ENCODE results near the gene LEF1.

LEF1 gene

DNA sequence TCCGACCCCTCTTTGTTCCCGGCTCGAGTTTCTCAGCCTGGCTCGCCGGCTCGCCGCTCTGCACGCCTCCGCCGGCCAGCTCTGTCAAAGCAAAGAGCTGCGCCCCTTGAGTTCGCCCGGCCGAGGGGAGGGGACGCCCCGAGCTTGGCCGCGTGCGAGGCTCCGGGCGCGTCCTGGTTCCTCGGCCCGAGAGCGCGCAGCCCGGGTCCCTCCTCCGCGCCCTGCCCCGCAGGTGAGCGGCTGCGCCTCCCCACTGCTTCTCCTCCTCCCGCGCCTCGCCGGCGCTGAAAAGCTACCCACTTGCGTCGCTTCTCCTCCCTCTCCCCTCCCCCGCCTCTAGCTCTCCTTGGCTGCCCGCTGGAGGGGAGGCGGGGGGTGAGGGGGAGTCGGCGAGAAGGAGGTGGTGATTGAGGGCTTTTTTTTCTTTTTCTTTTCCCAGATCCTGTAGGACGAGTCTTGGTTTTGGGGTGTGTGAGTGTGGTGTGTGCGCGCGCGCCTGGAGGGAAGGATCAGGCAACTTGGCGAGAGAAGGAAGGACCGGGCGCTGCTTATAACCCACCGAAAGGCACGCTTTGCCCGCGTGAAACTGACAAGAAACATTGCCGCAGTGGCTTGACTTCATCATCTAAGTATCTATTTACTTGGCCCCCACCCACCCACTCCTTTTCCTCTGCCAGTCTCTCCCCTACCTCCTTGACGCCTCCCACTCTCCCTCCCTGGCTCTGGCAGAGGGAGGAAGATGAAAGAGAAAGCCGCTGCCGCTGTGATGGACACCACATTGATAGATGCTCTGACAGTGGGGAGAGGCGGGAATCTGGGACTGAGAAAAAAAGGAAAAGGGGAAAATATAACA is at the start of gene LEF1:
LEF1 (minus strand) TSS at position 262 of the 853 bp plus-strand sequence. CDS start 1,165 bp downstream, outside the sequence.
- DNase-seq (ENCODE audit: low read depth, low spot score), result no peak

DNA sequence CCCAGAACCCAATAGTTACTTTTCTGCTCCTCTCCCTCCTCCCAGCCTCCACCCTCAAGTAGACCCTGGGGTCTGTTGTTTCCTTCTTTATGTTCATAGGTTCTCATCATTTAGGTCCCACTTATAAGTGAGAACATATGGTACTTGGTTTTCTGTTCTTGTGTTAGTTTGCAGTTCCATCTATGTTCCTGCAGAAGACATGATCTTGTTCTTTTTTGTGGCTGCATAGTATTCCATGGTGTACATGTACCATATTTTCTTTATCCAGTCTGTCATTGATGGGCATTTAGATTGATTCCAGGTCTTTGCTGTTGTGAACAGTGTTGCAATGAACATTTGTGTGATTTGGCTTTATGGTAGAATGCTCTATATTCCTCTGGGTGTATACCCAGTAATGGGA is 47.8 kb upstream of the LEF1 start:
- DNase-seq (ENCODE audit: low read depth, low spot score), result no peak

DNA sequence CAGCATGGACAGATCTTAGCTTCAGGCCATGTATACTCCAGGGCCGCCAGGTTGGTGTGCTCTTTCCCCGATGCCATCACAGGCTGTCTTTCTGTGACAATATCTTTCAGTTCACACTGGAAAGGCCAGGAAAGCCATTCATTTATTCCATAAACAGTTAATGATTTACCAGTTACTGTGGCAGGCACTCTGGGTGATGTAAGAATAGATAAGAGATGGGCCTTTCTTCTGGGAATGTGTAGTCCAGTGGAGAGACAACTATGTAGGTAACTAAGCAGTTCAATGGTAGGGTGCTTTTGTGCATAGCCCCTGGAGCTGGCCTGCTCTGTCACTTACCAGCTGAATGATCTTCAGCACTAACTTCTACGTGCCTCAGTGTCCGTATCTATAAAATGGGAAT is 46.3 kb upstream of the LEF1 start:
- no peak for DNase-seq (ENCODE audit: low read depth, low spot score)

- DNase-seq (ENCODE audit: low read depth, low spot score), result no peak
These were observed 45.0 kb upstream of the LEF1 start for GRCh38 chr4:108213723-108214122.

DNA sequence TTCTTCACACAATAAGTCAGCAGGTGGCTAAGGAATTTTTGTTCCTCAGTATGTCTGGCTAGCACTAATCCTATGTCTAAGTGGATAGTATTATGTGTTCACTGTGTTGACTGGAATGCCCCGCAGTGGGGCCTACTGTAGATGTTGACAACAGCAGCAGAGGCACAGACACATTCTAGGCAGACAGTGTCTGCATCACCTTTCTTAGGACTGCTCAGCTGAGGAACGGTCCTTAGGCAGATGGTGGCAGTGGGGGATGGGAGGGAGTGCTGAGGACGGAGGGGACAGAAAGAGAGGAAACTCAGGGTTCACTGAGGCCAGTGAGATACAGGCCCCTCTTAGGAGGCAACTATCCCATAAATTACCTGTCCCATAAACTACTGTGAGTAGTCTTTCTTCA is 44.6 kb upstream of the LEF1 start:
- no peak for DNase-seq (ENCODE audit: low read depth, low spot score)

DNA sequence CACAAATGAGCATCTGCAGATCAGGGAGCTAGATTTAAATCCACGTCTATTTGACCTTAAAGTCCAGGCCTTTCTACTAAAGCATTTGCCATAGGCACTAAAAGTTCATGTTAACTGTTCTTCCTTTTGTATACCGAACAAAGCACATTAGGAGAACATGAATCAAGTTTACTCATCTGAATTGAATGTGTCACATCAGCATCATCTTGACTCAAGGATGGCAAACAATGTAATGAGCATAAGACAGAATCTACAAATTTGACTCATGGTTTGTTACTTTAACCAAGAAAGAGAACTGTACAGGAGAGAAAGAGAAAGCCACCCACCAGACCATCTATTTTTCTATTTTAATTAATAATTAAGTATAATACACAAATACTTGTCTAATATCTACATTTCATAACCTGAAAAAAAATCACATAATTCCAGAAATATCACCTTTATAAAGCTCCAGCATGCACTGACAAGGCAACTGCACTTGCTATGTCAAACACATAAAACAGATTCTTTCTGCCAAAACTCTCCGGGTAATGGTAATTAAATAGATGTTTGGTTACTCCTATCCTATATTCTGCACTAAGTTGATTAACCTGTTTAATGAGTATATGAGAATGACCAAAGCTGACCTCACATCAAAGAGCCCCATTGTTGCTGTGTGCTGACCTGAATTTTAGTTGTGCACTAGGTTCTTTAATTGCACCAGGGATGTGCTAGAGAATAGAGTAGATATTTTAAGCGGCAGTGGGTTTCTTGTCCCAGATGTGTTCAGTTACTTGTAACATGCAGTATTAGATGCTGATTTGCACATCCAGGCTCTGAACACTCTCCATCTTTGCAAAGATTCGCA is 42.5 kb upstream of the LEF1 start:
- no peak for DNase-seq (ENCODE audit: low read depth, low spot score)

- DNase-seq (ENCODE audit: low read depth, low spot score), result no peak
These were observed 40.8 kb upstream of the LEF1 start for GRCh38 chr4:108209489-108209888.

GRCh38 chr4:108205859-108206258 is 37.1 kb upstream of the LEF1 start:
- no peak for DNase-seq (ENCODE audit: low read depth, low spot score)

DNA sequence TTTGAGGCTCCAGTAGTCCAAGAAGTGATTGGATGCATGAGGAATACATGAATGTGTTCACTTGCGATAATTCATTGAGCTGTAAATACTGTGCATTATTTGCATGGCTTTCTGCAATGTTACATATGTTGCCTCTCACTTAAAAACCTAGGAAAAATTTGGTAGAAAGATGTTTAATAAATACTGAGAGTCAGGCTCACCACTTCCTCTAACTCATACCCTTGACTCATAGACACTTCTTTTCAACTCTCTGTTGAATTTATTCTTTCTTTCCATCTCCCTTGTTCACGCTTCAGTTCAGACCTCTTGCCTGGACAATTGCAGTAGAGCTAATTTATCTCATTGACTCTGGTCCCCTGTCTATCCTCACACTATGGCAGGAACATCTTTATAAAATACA is 35.8 kb upstream of the LEF1 start:
- no peak for DNase-seq (ENCODE audit: low read depth, low spot score)

DNA sequence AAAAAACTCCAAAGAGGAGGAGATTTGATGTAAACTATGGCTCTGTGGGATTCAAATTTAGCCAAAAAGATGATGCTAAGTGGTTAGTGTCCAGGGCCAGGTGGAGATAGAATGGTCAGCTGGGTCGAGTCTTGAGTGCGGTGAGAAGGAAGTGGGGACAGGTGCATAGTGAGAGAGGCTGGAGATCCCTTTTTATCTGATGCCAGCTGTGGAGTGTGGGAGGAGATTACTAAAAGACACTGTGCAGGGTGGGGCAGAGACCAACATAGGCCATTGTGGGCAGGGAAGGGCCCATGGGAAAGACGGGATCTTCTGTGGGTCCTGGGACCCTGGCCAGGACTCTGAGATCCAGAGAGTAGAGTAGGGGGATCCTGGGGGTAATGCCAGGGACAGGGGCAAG is 34.6 kb upstream of the LEF1 start:
- no peak for DNase-seq (ENCODE audit: low read depth, low spot score)

DNA sequence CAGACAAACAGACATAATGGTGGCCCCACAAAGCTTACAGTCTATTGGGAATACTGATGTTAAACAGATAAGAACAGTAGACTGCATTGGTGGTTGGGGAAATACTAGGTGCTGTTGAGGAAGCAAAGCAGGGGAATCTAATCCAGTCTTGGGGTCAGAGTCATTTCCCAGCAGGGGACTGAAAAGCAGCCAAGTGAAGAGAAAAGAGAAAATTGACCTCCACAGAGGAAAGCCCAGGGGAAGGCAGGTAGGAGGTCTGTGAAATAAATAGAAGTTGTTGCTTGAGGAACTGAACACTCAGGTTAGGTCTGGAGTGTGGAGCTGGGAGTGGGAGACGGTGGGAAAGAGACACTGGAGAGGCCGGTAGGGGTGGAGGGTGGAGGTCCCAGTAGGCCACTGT is 33.0 kb upstream of the LEF1 start:
- DNase-seq (ENCODE audit: low read depth, low spot score), result no peak

DNA sequence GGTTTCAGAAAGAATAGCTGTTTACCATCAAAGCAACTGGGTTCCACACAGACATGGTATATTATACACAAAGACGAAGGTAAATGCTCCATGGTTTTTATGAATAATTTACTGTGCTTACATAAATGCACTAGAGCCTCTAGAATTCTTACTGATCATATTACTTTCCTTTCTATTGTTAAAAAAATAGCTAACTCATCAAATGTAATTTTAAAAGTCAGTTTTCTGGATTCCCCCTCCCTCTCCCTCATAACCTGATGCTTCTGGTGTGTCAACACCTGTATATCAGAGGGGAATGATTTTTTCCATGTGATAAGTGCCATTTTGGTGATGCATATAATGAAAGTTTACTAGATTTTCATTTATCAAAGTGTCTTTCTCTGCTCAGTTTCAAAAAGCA is 31.1 kb upstream of the LEF1 start:
- no peak for DNase-seq (ENCODE audit: low read depth, low spot score)

- no peak for DNase-seq (ENCODE audit: low read depth, low spot score)
These were observed 25.3 kb upstream of the LEF1 start for GRCh38 chr4:108193886-108194672.

- DNase-seq (ENCODE audit: low read depth, low spot score), result no peak
These were observed 24.2 kb upstream of the LEF1 start for GRCh38 chr4:108192935-108193334.

DNA sequence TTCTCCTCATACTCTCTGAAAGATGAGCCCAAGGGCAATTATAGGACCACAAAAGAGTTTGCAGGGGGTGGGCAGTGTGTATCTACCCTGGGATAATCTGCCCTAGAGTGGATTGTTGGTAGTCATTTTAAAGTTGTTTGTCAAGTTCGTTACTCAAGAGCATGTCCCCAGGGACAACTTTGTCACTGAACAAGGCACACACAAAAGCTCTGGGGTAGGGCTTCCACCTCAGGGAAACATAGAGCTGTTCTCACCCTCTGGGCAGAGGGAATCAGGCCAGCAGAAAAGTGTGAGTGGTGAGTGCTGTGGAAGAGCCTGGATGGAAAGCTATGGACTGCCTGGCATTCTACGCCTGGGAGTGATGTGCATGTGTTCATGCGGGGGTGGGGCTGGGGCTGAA is 23.3 kb upstream of the LEF1 start:
- no peak for DNase-seq (ENCODE audit: low read depth, low spot score)

- no peak for DNase-seq (ENCODE audit: low read depth, low spot score)
These were observed 22.7 kb upstream of the LEF1 start for GRCh38 chr4:108191269-108191914.

DNA sequence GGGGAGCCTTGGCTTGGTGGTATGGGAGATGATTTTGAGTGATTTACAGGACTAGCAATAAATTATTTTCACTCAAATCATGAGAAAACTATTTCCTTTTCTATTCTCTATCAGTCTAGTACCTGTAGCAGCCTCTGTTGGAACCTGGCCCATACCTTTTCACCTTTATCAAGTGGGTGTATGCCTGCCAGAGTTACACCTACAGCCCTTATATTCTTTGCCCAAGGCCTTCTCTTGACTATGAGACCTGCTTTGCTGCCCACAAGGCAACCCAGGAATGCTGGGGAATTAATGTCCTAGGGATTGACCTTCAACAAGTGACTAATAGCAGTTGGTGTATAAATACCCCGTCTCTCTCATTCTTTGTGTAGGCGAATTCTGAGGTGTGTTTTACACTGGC is 20.0 kb upstream of the LEF1 start:
- no peak for DNase-seq (ENCODE audit: low read depth, low spot score)

DNA sequence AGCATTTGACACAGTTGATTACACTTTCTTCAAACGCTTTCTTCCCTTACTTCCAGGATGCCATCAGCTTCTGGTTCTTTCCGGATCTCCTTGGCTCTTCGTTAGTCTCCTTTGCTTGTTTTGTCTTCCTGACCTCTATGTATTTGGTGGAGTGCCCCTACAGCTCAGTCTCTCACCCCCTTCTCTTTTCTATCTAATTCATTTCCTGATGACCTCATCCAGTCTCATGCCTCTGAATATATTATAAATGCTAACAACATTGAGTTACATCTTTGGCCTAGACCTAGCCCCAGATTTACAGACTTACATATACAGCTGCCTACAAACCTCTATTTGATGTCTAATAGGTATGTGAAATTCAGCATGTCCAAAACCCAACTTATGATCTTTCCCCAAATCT is 16.5 kb upstream of the LEF1 start:
- no peak for DNase-seq (ENCODE audit: low read depth, low spot score)

GRCh38 chr4:108184453-108185049 is 15.8 kb upstream of the LEF1 start:
- DNase-seq (ENCODE audit: low read depth, low spot score), result no peak

DNA sequence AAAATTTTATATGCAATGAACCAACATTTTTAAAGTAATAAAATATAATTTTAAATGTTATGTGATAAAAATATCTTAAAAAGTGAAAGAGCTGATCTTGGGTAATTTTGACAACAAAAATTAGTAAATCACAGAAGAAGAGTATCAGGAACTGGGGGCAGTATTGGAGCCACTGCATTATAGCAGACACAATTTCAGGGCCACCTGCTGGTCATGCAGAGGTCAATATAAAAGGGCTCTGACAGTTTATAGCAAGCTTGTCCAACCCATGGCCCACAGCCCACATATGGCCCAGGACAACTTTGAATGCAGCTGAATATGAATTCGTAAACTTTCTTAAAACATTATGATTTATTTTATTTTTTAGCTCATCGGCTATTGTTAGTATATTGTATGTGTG is 13.0 kb upstream of the LEF1 start:
- DNase-seq (ENCODE audit: low read depth, low spot score), result no peak

DNA sequence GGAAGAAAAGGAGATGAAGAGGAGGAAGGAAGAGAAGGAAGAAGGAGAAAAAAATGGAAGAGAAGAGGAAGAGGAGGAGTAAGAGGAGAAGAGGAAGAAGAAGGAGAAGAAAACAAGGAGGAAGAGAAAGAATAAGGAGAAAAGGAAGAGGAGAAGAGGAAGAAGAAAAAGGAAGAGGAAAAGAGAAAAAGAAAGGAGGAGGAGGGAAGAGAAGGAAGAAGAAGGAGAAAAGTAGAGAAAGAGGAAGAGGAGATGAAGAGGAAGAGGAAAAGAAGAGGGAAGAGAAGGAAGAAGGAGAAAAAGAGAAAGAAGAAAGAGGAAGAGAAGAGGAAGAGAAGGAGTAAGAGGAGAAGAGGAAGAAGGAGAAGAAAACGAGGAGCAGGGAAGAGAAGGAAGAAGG is 11.8 kb upstream of the LEF1 start:
- DNase-seq (ENCODE audit: low read depth, low spot score), result no peak

All from smooth muscle cell of the brain vasculature (primary cell).